WERI-Rb-1 (cell line): Measurements from ENCODE around the gene MMP21.

Source experiments
- DNase-seq: peaks from one replicate; pipeline ENCODE4 v3.0.0-alpha.2; 2020
- H3K27ac ChIP-seq: fragments of 250-450 bp; sonication (Bioruptor Pico); 2 replicates; pipeline ENCODE4 v1.5.1; 2020; ENCODE audit warnings: mild to moderate bottlenecking, moderate library complexity
- H3K27me3 ChIP-seq: fragments of 250-450 bp; sonication (Bioruptor Pico); 2 replicates; pipeline ENCODE4 v1.5.1; 2021; ENCODE audit warnings: mild to moderate bottlenecking, low read depth, moderate library complexity; ENCODE audit not compliant: insufficient read depth, severe bottlenecking
- H3K36me3 ChIP-seq: fragments of 250-450 bp; sonication (Bioruptor Pico); 2 replicates; pipeline ENCODE4 v1.5.1; 2020; ENCODE audit warnings: mild to moderate bottlenecking, moderate library complexity
- H3K4me3 ChIP-seq: 2 replicates; pipeline ENCODE4 v1.5.1; 2011; ENCODE audit warnings: low read depth, mild to moderate bottlenecking, control low read depth, low read length
- H3K9me3 ChIP-seq: fragments of 250-450 bp; sonication (Bioruptor Pico); 2 replicates; pipeline ENCODE4 v1.5.1; 2021; ENCODE audit warnings: mild to moderate bottlenecking, moderate library complexity; ENCODE audit not compliant: severe bottlenecking
- CTCF ChIP-seq: IDR thresholded peaks from 2 replicates; pipeline ENCODE4 v1.5.1; 2011; ENCODE audit warnings: low read depth, mild to moderate bottlenecking, control low read depth, inconsistent platforms, low read length

MMP21 gene

GRCh38 chr10:125788156-125789034, 12.8 kb upstream of the MMP21 start:
- Histone ChIP-seq H3K4me3 (no peak overlapping the region), H3K27me3 (no peaks in the 10 kb centered on the region), H3K36me3 (peaks cover 6% of the 10 kb centered on the region), H3K9me3 (no peaks in the 10 kb centered on the region), H3K27ac (no peak overlapping the region)
- TF ChIP-seq CTCF = no peak
- DNase-seq = no peak

- no peaks in the 10 kb centered on the region for H3K27me3 ChIP-seq
- DNase-seq = no peak
- no peak overlapping the region for H3K27ac ChIP-seq
- H3K4me3 ChIP-seq = no peak overlapping the region
- no peaks in the 10 kb centered on the region; the same call in 1 of the 2 replicates for H3K36me3 ChIP-seq
- no peak for TF ChIP-seq CTCF
- peaks cover 6% of the 10 kb centered on the region for H3K9me3 ChIP-seq
These were observed 10.2 kb upstream of the MMP21 start for GRCh38 chr10:125785791-125786190.

- Histone ChIP-seq H3K27me3 (no peaks in the 10 kb centered on the region), H3K4me3 (no peak overlapping the region), H3K9me3 (peaks cover 14% of the 10 kb centered on the region), H3K27ac (no peak overlapping the region), H3K36me3 (no peaks in the 10 kb centered on the region; the same call in 1 of the 2 replicates)
- no peak for TF ChIP-seq CTCF
- no peak for DNase-seq
These were observed 8.3 kb upstream of the MMP21 start for GRCh38 chr10:125783957-125784356.

GRCh38 chr10:125783408-125783807, 7.8 kb upstream of the MMP21 start:
- TF ChIP-seq CTCF = no peak
- H3K27me3 ChIP-seq = no peaks in the 10 kb centered on the region
- H3K4me3 ChIP-seq = no peak overlapping the region
- DNase-seq = no peak
- H3K36me3 ChIP-seq = no peaks in the 10 kb centered on the region
- H3K27ac ChIP-seq = no peak overlapping the region
- H3K9me3 ChIP-seq = peaks cover 14% of the 10 kb centered on the region

- Histone ChIP-seq H3K4me3 (no peak overlapping the region), H3K9me3 (peaks cover 14% of the 10 kb centered on the region), H3K27ac (peak overlapping the region; percentile 53), H3K27me3 (no peaks in the 10 kb centered on the region), H3K36me3 (no peaks in the 10 kb centered on the region)
- no peak for TF ChIP-seq CTCF
- DNase-seq = peak; percentile 72
These were observed 7.0 kb upstream of the MMP21 start for GRCh38 chr10:125782616-125783015.
